Muscle layer of colon (tissue), 2 donors: ENCODE data around the gene SEMA6D.

Source experiments
- H3K27ac ChIP-seq: one replicate; pipeline ENCODE4 v1.7.0; 2013; ENCODE audit warnings: low read depth, mild to moderate bottlenecking, low read length, moderate library complexity
- H3K27me3 ChIP-seq, 2 donors: one replicate each; pipeline ENCODE4 v1.7.0; 2013; ENCODE audit warnings: low read length in 2 of 2, mild to moderate bottlenecking in 2 of 2; ENCODE audit not compliant: insufficient read depth in 2 of 2, control insufficient read depth in 1 of 2
- H3K36me3 ChIP-seq: one replicate; pipeline ENCODE4 v1.7.0; 2013; ENCODE audit warnings: mild to moderate bottlenecking, low read length; ENCODE audit not compliant: insufficient read depth
- H3K4me1 ChIP-seq: one replicate; pipeline ENCODE4 v1.7.0; 2013; ENCODE audit warnings: mild to moderate bottlenecking, low read length; ENCODE audit not compliant: insufficient read depth
- H3K4me3 ChIP-seq, 2 donors: one replicate each; pipeline ENCODE4 v1.7.0; 2013; ENCODE audit warnings: low read length in 2 of 2, low read depth in 1 of 2, mild to moderate bottlenecking in 1 of 2, moderate library complexity in 1 of 2
- H3K9ac ChIP-seq: one replicate; pipeline ENCODE4 v1.7.0; 2013; ENCODE audit warnings: low read length
- H3K9me3 ChIP-seq: one replicate; pipeline ENCODE4 v1.7.0; 2013; ENCODE audit warnings: mild to moderate bottlenecking, low read length
- donor health status: abdominal sarcoma.
- donor health status: Adenocarcinoma of cecum.

The SEMA6D gene

GRCh38 chr15:47746516-47746915 is 29.2 kb downstream of the SEMA6D start:
- Histone ChIP-seq H3K4me3 (no peak overlapping the region), H3K36me3 (no peaks in the 10 kb centered on the region), H3K9ac (no peak overlapping the region), H3K4me1 (peaks cover 4% of the 10 kb centered on the region), H3K9me3 (no peaks in the 10 kb centered on the region), H3K27ac (no peak overlapping the region), H3K27me3 (no peaks in the 10 kb centered on the region)

GRCh38 chr15:47750030-47750739 is 32.9 kb downstream of the SEMA6D start:
- Histone ChIP-seq H3K9me3 (no peaks in the 10 kb centered on the region), H3K9ac (no peak overlapping the region), H3K27me3 (no peaks in the 10 kb centered on the region), H3K4me1 (peaks cover 4% of the 10 kb centered on the region), H3K36me3 (no peaks in the 10 kb centered on the region), H3K27ac (no peak overlapping the region), H3K4me3 (no peak overlapping the region)

DNA sequence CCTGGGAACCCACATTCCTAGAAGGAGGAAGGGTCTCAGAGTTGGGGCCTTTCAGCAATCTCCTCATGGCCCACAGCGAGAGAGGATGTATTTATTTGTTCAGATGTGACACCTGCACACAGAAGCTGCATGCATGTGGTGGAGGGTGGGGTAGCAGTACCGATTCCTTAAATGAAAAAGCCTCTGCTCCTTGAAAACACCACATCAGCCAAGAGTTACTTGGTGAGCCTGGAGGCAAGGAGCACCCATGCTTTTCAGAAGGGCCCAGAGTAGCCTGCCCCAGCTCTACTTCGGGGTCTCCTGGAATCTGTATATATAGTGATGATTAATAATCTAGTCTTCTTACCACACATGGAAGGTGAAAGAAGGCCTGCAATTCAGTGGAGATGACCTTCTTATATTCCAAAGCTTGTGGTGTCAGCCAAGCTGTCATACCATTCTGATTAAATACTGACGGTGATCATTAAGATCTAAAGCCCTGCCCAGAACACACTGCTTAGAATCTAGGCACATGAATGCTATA is 33.5 kb downstream of the SEMA6D start:
- no peaks in the 10 kb centered on the region for H3K9me3 ChIP-seq
- no peaks in the 10 kb centered on the region for H3K36me3 ChIP-seq
- no peak overlapping the region for H3K9ac ChIP-seq
- H3K4me3 ChIP-seq = no peak overlapping the region
- peaks cover 4% of the 10 kb centered on the region for H3K4me1 ChIP-seq
- no peak overlapping the region for H3K27ac ChIP-seq
- H3K27me3 ChIP-seq = no peaks in the 10 kb centered on the region

GRCh38 chr15:47753591-47753990 is 36.3 kb downstream of the SEMA6D start:
- Histone ChIP-seq H3K4me1 (no peaks in the 10 kb centered on the region), H3K27me3 (no peaks in the 10 kb centered on the region), H3K36me3 (no peaks in the 10 kb centered on the region), H3K4me3 (no peak overlapping the region), H3K27ac (no peak overlapping the region), H3K9me3 (no peaks in the 10 kb centered on the region), H3K9ac (no peak overlapping the region)

- Histone ChIP-seq H3K9me3 (no peaks in the 10 kb centered on the region), H3K27ac (no peak overlapping the region), H3K4me3 (no peak overlapping the region), H3K36me3 (no peaks in the 10 kb centered on the region), H3K27me3 (no peaks in the 10 kb centered on the region), H3K4me1 (no peaks in the 10 kb centered on the region), H3K9ac (no peak overlapping the region)
These were observed 37.0 kb downstream of the SEMA6D start for GRCh38 chr15:47754312-47754711.

- Histone ChIP-seq H3K9me3 (no peaks in the 10 kb centered on the region), H3K27me3 (no peaks in the 10 kb centered on the region), H3K36me3 (no peaks in the 10 kb centered on the region), H3K9ac (no peak overlapping the region), H3K4me1 (no peaks in the 10 kb centered on the region), H3K4me3 (no peak overlapping the region), H3K27ac (no peak overlapping the region)
These were observed 38.6 kb downstream of the SEMA6D start for GRCh38 chr15:47755941-47756340.

GRCh38 chr15:47756872-47757271 is 39.6 kb downstream of the SEMA6D start:
- Histone ChIP-seq H3K4me1 (no peaks in the 10 kb centered on the region), H3K27me3 (no peaks in the 10 kb centered on the region), H3K36me3 (no peaks in the 10 kb centered on the region), H3K4me3 (no peak overlapping the region), H3K27ac (no peak overlapping the region), H3K9me3 (no peaks in the 10 kb centered on the region), H3K9ac (no peak overlapping the region)

DNA sequence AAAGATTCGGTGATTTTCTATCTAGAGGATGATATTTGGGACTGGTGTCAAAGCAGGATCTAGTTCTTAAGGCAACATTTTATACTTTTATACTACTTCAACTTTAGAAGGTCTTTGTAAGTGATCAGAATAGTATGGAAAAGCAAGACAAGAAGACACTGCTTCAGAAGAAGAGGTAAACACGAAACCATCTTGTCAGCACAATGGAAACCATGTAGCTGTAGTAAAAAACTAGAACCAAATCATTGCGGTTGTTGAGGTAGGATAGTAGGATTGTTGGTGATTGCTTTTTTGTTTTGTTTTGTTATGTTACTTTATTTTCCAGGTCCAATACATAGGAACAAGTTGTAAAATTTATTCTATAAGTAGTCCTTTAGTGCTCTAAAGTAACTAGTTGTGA is 40.0 kb downstream of the SEMA6D start:
- H3K4me1 ChIP-seq = no peaks in the 10 kb centered on the region
- no peaks in the 10 kb centered on the region for H3K9me3 ChIP-seq
- H3K9ac ChIP-seq = no peak overlapping the region
- no peaks in the 10 kb centered on the region for H3K36me3 ChIP-seq
- H3K27ac ChIP-seq = no peak overlapping the region
- no peak overlapping the region for H3K4me3 ChIP-seq
- no peaks in the 10 kb centered on the region for H3K27me3 ChIP-seq

GRCh38 chr15:47762621-47763020 is 45.3 kb downstream of the SEMA6D start:
- Histone ChIP-seq H3K4me1 (no peaks in the 10 kb centered on the region), H3K9ac (no peak overlapping the region), H3K27me3 (no peaks in the 10 kb centered on the region), H3K4me3 (no peak overlapping the region), H3K36me3 (peaks cover 15% of the 10 kb centered on the region), H3K9me3 (no peaks in the 10 kb centered on the region), H3K27ac (no peak overlapping the region)

DNA sequence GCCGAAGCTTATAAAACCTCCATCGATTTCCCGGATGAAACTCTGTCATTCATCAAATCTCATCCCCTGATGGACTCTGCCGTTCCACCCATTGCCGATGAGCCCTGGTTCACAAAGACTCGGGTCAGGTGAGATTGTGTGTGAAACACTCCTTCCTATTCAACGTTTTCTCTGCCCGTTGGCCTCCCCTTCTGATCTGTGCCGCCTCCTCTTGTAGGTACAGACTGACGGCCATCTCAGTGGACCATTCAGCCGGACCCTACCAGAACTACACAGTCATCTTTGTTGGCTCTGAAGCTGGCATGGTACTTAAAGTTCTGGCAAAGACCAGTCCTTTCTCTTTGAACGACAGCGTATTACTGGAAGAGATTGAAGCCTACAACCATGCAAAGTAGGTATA is 47.4 kb downstream of the SEMA6D start:
- no peaks in the 10 kb centered on the region for H3K4me1 ChIP-seq
- no peak overlapping the region for H3K9ac ChIP-seq
- H3K27ac ChIP-seq = no peak overlapping the region
- peaks cover 15% of the 10 kb centered on the region for H3K36me3 ChIP-seq
- no peaks in the 10 kb centered on the region for H3K27me3 ChIP-seq
- no peak overlapping the region for H3K4me3 ChIP-seq
- no peaks in the 10 kb centered on the region for H3K9me3 ChIP-seq

DNA sequence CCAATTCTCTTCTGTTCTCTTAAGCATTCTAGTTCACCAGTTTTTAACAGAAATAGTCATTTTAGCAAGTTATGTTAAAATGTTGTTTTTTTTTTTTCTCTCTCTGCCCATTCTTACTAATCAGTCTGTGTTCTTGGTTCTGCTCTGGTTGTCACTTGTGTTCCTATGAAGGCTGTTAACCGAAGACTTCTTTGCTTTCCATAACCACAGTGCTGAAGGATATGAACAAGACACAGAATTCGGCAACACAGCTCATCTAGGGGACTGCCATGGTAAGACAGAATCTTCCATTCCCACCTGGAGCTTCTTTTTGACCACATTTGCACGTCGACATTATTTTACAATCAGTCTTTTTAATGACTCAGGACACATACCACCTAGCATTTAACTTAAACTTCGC is 49.1 kb downstream of the SEMA6D start:
- no peak overlapping the region for H3K27ac ChIP-seq
- H3K9ac ChIP-seq = no peak overlapping the region
- peaks cover 23% of the 10 kb centered on the region for H3K36me3 ChIP-seq
- H3K4me1 ChIP-seq = no peaks in the 10 kb centered on the region
- H3K27me3 ChIP-seq = no peaks in the 10 kb centered on the region
- H3K4me3 ChIP-seq = no peak overlapping the region
- no peaks in the 10 kb centered on the region for H3K9me3 ChIP-seq

- Histone ChIP-seq H3K4me3 (no peak overlapping the region), H3K4me1 (no peaks in the 10 kb centered on the region), H3K36me3 (peaks cover 28% of the 10 kb centered on the region), H3K9me3 (no peaks in the 10 kb centered on the region), H3K27ac (no peak overlapping the region), H3K9ac (no peak overlapping the region), H3K27me3 (no peaks in the 10 kb centered on the region)
These were observed 49.7 kb downstream of the SEMA6D start for GRCh38 chr15:47767035-47767434.
